Measurements from ENCODE around the gene BSPRY. TPM values are rescaled to one million over a fixed set of nuclear protein-coding genes. Genes with fewer than 3 reads are reported as not detected.

Gene BSPRY
- total and polyA plus RNA-seq, 2 experiments from 2014 or later, result 6.1 to 12.0 TPM

GRCh38 chr9:113315231-113315630 lies 34.1 kb upstream of the BSPRY start:
- DNase-seq (ENCODE audit: low spot score), result no peak
- no peak overlapping the region for H3K4me2 ChIP-seq
- no peaks in the 10 kb centered on the region for H4K20me1 ChIP-seq (ENCODE audit: insufficient read depth, poor library complexity, severe bottlenecking)
- TF ChIP-seq EZH2 (IDR thresholded peaks at IDR 0.05; ENCODE audit: borderline replicate concordance), result no peak
- no peak for TF ChIP-seq CTCF (IDR thresholded peaks at IDR 0.05; ENCODE audit: poor library complexity)
- H3K36me3 ChIP-seq (replicated peaks; ENCODE audit: insufficient read depth, low read depth), result no peaks in the 10 kb centered on the region
- H3K27ac ChIP-seq, result no peak overlapping the region
- no peaks in the 10 kb centered on the region for H3K9me2 ChIP-seq (replicated peaks; ENCODE audit: insufficient read depth)
- H3K4me1 ChIP-seq (ENCODE audit: insufficient read depth), result no peaks in the 10 kb centered on the region
- H3K79me2 ChIP-seq, result no peaks in the 10 kb centered on the region
- no peaks in the 10 kb centered on the region for H3K27me3 ChIP-seq
- no peaks in the 10 kb centered on the region for H3K9me3 ChIP-seq (ENCODE audit: low read depth)
- H3K4me3 ChIP-seq, result no peak overlapping the region
- no peak overlapping the region for H2AFZ ChIP-seq

- H3K36me3 ChIP-seq (replicated peaks; ENCODE audit: insufficient read depth, low read depth), result no peaks in the 10 kb centered on the region
- no peak for DNase-seq (ENCODE audit: low spot score)
- no peak overlapping the region for H3K27ac ChIP-seq
- H3K9me2 ChIP-seq (replicated peaks; ENCODE audit: insufficient read depth), result no peaks in the 10 kb centered on the region
- H3K79me2 ChIP-seq, result no peaks in the 10 kb centered on the region
- TF ChIP-seq EZH2phosphoT487 (IDR thresholded peaks at IDR 0.05; ENCODE audit: low read depth, severe bottlenecking, unreplicated experiment) (no peak), EZH2 (IDR thresholded peaks at IDR 0.05; ENCODE audit: borderline replicate concordance) (no peak), CTCF (IDR thresholded peaks at IDR 0.05; ENCODE audit: poor library complexity) (no peak)
- no peak overlapping the region for H2AFZ ChIP-seq
- H3K4me3 ChIP-seq, result no peak overlapping the region
- no peaks in the 10 kb centered on the region for H3K27me3 ChIP-seq
- H3K4me1 ChIP-seq (ENCODE audit: insufficient read depth), result no peaks in the 10 kb centered on the region
- 86% methylated on average over 4 of the region's 4 CpGs for WGBS (ENCODE audit: low lambda C conversion rate, missing lambda C conversion rate)
- no peak overlapping the region for H3K4me2 ChIP-seq
- no peaks in the 10 kb centered on the region for H4K20me1 ChIP-seq (ENCODE audit: insufficient read depth, poor library complexity, severe bottlenecking)
- no peaks in the 10 kb centered on the region for H3K9me3 ChIP-seq (ENCODE audit: low read depth)
These were observed 33.3 kb upstream of the BSPRY start for GRCh38 chr9:113316030-113316429.

- no peak for DNase-seq (ENCODE audit: low spot score)
- Histone ChIP-seq H3K36me3 (replicated peaks; ENCODE audit: insufficient read depth, low read depth) (no peaks in the 10 kb centered on the region), H3K79me2 (no peaks in the 10 kb centered on the region), H3K27me3 (no peaks in the 10 kb centered on the region), H3K9me3 (ENCODE audit: low read depth) (no peaks in the 10 kb centered on the region), H3K9me2 (replicated peaks; ENCODE audit: insufficient read depth) (no peaks in the 10 kb centered on the region), H3K4me2 (no peak overlapping the region), H3K4me1 (ENCODE audit: insufficient read depth) (no peaks in the 10 kb centered on the region), H2AFZ (no peak overlapping the region), H4K20me1 (ENCODE audit: insufficient read depth, poor library complexity, severe bottlenecking) (no peaks in the 10 kb centered on the region), H3K27ac (no peak overlapping the region), H3K4me3 (no peak overlapping the region)
- WGBS (ENCODE audit: low lambda C conversion rate, missing lambda C conversion rate), result 69% methylated on average over 2 of the region's 2 CpGs
- no peak for TF ChIP-seq CTCF (IDR thresholded peaks at IDR 0.05; ENCODE audit: poor library complexity)
- no peak for TF ChIP-seq EZH2 (IDR thresholded peaks at IDR 0.05; ENCODE audit: borderline replicate concordance)
- TF ChIP-seq EZH2phosphoT487 (IDR thresholded peaks at IDR 0.05; ENCODE audit: low read depth, severe bottlenecking, unreplicated experiment), result no peak
These were observed 31.6 kb upstream of the BSPRY start for GRCh38 chr9:113317777-113318176.

GRCh38 chr9:113319054-113319453 lies 30.3 kb upstream of the BSPRY start:
- Histone ChIP-seq H3K4me1 (ENCODE audit: insufficient read depth) (no peaks in the 10 kb centered on the region), H3K27me3 (no peaks in the 10 kb centered on the region), H3K4me3 (no peak overlapping the region), H3K9me3 (ENCODE audit: low read depth) (no peaks in the 10 kb centered on the region), H4K20me1 (ENCODE audit: insufficient read depth, poor library complexity, severe bottlenecking) (no peaks in the 10 kb centered on the region), H3K36me3 (replicated peaks; ENCODE audit: insufficient read depth, low read depth) (no peaks in the 10 kb centered on the region), H3K27ac (no peak overlapping the region), H3K79me2 (no peaks in the 10 kb centered on the region), H3K9me2 (replicated peaks; ENCODE audit: insufficient read depth) (no peaks in the 10 kb centered on the region), H2AFZ (no peak overlapping the region), H3K4me2 (no peak overlapping the region)
- 90% methylated on average over 2 of the region's 2 CpGs for WGBS (ENCODE audit: low lambda C conversion rate, missing lambda C conversion rate)
- DNase-seq (ENCODE audit: low spot score), result no peak
- TF ChIP-seq EZH2 (IDR thresholded peaks at IDR 0.05; ENCODE audit: borderline replicate concordance), result no peak
- no peak for TF ChIP-seq EZH2phosphoT487 (IDR thresholded peaks at IDR 0.05; ENCODE audit: low read depth, severe bottlenecking, unreplicated experiment)
